Right lobe of liver (tissue), 6 donors: Measurements from ENCODE around the gene FCN3. TPM values are rescaled to one million over a fixed set of nuclear protein-coding genes. Genes with fewer than 3 reads are reported as not detected.

Experiments
- ATAC-seq, 4 donors: fragments of 200-7000 bp; cut with Tn5 transposase; one replicate each; pipeline ENCODE4 v1.9.1; 2020; ENCODE audit warnings: mild to moderate bottlenecking in 4 of 4, moderate library complexity in 4 of 4
- DNase-seq, 3 donors: peaks; one replicate each; pipeline ENCODE4 v3.0.0-alpha.2; 2020
- H3K27ac ChIP-seq, 3 donors: fragments of 200-600 bp; one replicate each; pipeline ENCODE4 v1.8.0; 2022
- H3K27me3 ChIP-seq, 2 donors: fragments of 200-600 bp; one replicate each; pipeline ENCODE4 v1.8.0; 2022
- H3K36me3 ChIP-seq, 4 donors: fragments of 200-600 bp; sonication (generic) in 1 of 4; one replicate each; pipeline versions ENCODE4 v1.5.1 to v1.8.0; 2017 to 2022; ENCODE audit warnings: control low read depth in 1 of 4
- H3K4me1 ChIP-seq, 4 donors: fragments of 200-600 bp; sonication (generic) in 1 of 4; one replicate each; pipeline versions ENCODE4 v1.5.1 to v1.8.0; 2017 to 2022; ENCODE audit warnings: control low read depth in 1 of 4
- H3K4me3 ChIP-seq, 3 donors: fragments of 200-600 bp; one replicate each; pipeline ENCODE4 v1.8.0; 2022
- H3K9me3 ChIP-seq, 4 donors: fragments of 200-600 bp; sonication (generic) in 1 of 4; one replicate each; pipeline versions ENCODE4 v1.5.1 to v1.8.0; 2017 to 2022; ENCODE audit warnings: control low read depth in 1 of 4
- CTCF ChIP-seq, 4 donors: fragments of 200-600 bp in 3 of 4; fragments of 450-650 bp in 1 of 4; IDR thresholded peaks; one replicate each; pipeline versions ENCODE4 v1.5.1 to v1.8.0; 2016 to 2022; ENCODE audit warnings: antibody characterized with exemption in 4 of 4, mild to moderate bottlenecking in 2 of 4
- POLR2A ChIP-seq: fragments of 450-650 bp; IDR thresholded peaks from one replicate; pipeline ENCODE4 v1.6.1; 2017; ENCODE audit warnings: antibody characterized with exemption, mild to moderate bottlenecking
- WGBS: methylation state at CpG from one replicate; pipeline ENCODE4 v1.1.6; 2018; ENCODE audit warnings: low coverage, low lambda C conversion rate; ENCODE audit not compliant: insufficient coverage; ENCODE audit errors: missing lambda C conversion rate; 5-methylcytosine and 5-hydroxymethylcytosine counted together
- intact Hi-C, 2 donors: fragments of 100-400 bp; cut with DNase I; formaldehyde crosslinking; loops; one replicate each; pipeline versions ENCODE4 v1.11.2 to v1.14.1; 2022
- total RNA-seq, 6 experiments: library from RNA; depleted of rRNA in 2 of 6; stranded (reverse); fragments of >200 nt in 2 of 6; fragmentation: NEBNext Ultra II Directional in 3 of 6; extraction: Animal tissue kit (Norgen Biotek cat#: 25700) in 3 of 6; gene quantifications; one replicate each; pipeline versions ENCODE4 v1.1.0 to v1.2.4, GENCODE V29; 2016 to 2023
- donor health status: DM: no; HTN: yes; CAD: no.
- donor health status: DM: no; HTN: no; CAD: no.
- donor health status: DM: no; HTN: no; CAD: no.
- donor health status: DM: no; HTN: yes; CAD: no.
- donor health status: DM: no; HTN: yes; CAD: no.

Gene FCN3
- total RNA-seq, 6 experiments from 2014 or later: 81.6 to 213 (median 111) TPM

GRCh38 chr1:27381969-27382762 is 7.5 kb upstream of the FCN3 start:
- Histone ChIP-seq H3K4me1 (no peaks in the 10 kb centered on the region), H3K27ac (no peak overlapping the region), H3K27me3 (no peaks in the 10 kb centered on the region), H3K36me3 (no peaks in the 10 kb centered on the region), H3K4me3 (no peak overlapping the region), H3K9me3 (no peaks in the 10 kb centered on the region)
- ATAC-seq (no peak), DNase-seq (no peak)
- 70% methylated on average over 7 of the region's 18 CpGs for WGBS
- TF ChIP-seq CTCF (IDR thresholded peaks at IDR 0.05): no peak
- no peak for TF ChIP-seq POLR2A
- intact Hi-C loops: no loop called here

- TF ChIP-seq CTCF (IDR thresholded peaks at IDR 0.05): no peak
- no peak for TF ChIP-seq POLR2A
- H3K4me1 ChIP-seq: no peaks in the 10 kb centered on the region
- 70% methylated on average over 2 of the region's 12 CpGs for WGBS
- DNase-seq (no peak), ATAC-seq (peak in 1 of 4 donors; percentile 21)
- no peaks in the 10 kb centered on the region for H3K9me3 ChIP-seq
- H3K36me3 ChIP-seq: no peaks in the 10 kb centered on the region
- H3K27me3 ChIP-seq: no peaks in the 10 kb centered on the region
- H3K4me3 ChIP-seq: no peak overlapping the region
- intact Hi-C loops: no loop called here
- no peak overlapping the region for H3K27ac ChIP-seq
Observed at GRCh38 chr1:27380766-27381733, 6.4 kb upstream of the FCN3 start.

- H3K36me3 ChIP-seq: no peaks in the 10 kb centered on the region
- no peak overlapping the region for H3K4me3 ChIP-seq
- no peaks in the 10 kb centered on the region for H3K4me1 ChIP-seq
- DNase-seq (no peak), ATAC-seq (no peak)
- H3K27ac ChIP-seq: no peak overlapping the region
- no peaks in the 10 kb centered on the region for H3K27me3 ChIP-seq
- intact Hi-C loops: no loop called here
- H3K9me3 ChIP-seq: no peaks in the 10 kb centered on the region
- WGBS: no CpG with 5 or more reads among the region's 4 CpGs
- TF ChIP-seq POLR2A: no peak
- no peak for TF ChIP-seq CTCF (IDR thresholded peaks at IDR 0.05)
Observed at GRCh38 chr1:27380224-27380623, 5.6 kb upstream of the FCN3 start.

GRCh38 chr1:27379564-27380122 is 5.0 kb upstream of the FCN3 start:
- Histone ChIP-seq H3K4me3 (no peak overlapping the region), H3K27me3 (no peaks in the 10 kb centered on the region), H3K36me3 (no peaks in the 10 kb centered on the region), H3K4me1 (no peaks in the 10 kb centered on the region), H3K9me3 (no peaks in the 10 kb centered on the region), H3K27ac (no peak overlapping the region)
- intact Hi-C loops: no loop called here
- TF ChIP-seq CTCF (IDR thresholded peaks at IDR 0.05) (no peak), POLR2A (no peak)
- no peak for DNase-seq
- WGBS: 73% methylated on average over 2 of the region's 11 CpGs
- ATAC-seq: no peak
